SK-N-SH (cell line): ENCODE results near the gene RCOR3.

Source experiments
- CHD2 ChIP-seq: fragments of 150-350 bp; IDR thresholded peaks from 2 replicates; pipeline ENCODE4 v1.6.1; 2018; ENCODE audit warnings: low read length; ENCODE audit not compliant: partially characterized antibody
- CTCF ChIP-seq: fragments of 200-600 bp; sonication (generic); IDR thresholded peaks from 2 replicates; pipeline ENCODE4 v1.6.1; 2017; ENCODE audit warnings: antibody characterized with exemption, mild to moderate bottlenecking, moderate library complexity
- GABPA ChIP-seq: IDR thresholded peaks from 2 replicates; pipeline ENCODE4 v1.4.0; 2012; ENCODE audit warnings: low read depth, mild to moderate bottlenecking
- JUND ChIP-seq: IDR thresholded peaks from 2 replicates; pipeline ENCODE4 v1.4.0; 2012
- NRF1 ChIP-seq: IDR thresholded peaks from 2 replicates; pipeline ENCODE4 v1.6.1; 2012; ENCODE audit warnings: low read depth, mild to moderate bottlenecking, low read length

GRCh38 chr1:211217392-211217791 lies 41.8 kb upstream of the RCOR3 start:
- TF ChIP-seq NRF1 (no peak), GABPA (no peak), CTCF (no peak), JUND (no peak), CHD2 (no peak)
